NCI-H460 (cell line): Measurements from ENCODE around the gene ZNF18. TPM values are rescaled to one million over a fixed set of nuclear protein-coding genes. Genes with fewer than 3 reads are reported as not detected.

Source experiments
- small RNA-seq, 2 experiments: library from RNA; depleted of rRNA; stranded (forward); fragments of <200 nt; gene quantifications; one replicate each; pipeline ENCODE3, GENCODE V24; 2014
- total RNA-seq: library from RNA; depleted of rRNA; stranded (reverse); fragments of >200 nt; shearing (Covaris generic); gene quantifications from 2 replicates; pipeline ENCODE4 v1.2.3, GENCODE V29; 2014; rRNA removed

The ZNF18 gene
- total RNA-seq, 1 experiment from 2014 or later, result 11.0 TPM

Small RNAs within 50 kb of the gene (small RNA-seq; reads per million reads assigned to genes)
- 0 reads per million in 2 experiments for gene RNU11-2P

Other genes with a start within 250 kb of the ZNF18 start
- 29.5 and 36.6 TPM in 2 replicates for gene MAP2K4, start 23.4 kb upstream of the ZNF18 start, total RNA-seq